GM12891 (cell line): ENCODE data around the gene F9.

Experiments used
- POLR2A ChIP-seq: IDR thresholded peaks from 2 replicates; pipeline ENCODE4 v1.6.1; 2011; ENCODE audit warnings: low read depth, low read length, control low read depth
- POLR2AphosphoS5 ChIP-seq: IDR thresholded peaks from 2 replicates; pipeline ENCODE4 v1.6.1; 2011; ENCODE audit warnings: low read depth, low read length, control low read depth
- POU2F2 ChIP-seq: IDR thresholded peaks from 2 replicates; pipeline ENCODE4 v1.6.1; 2011; ENCODE audit warnings: low read depth, mild to moderate bottlenecking, control low read depth, low read length, moderate library complexity

- TF ChIP-seq POLR2A = no peak
- no peak for TF ChIP-seq POLR2AphosphoS5
- no peak for TF ChIP-seq POU2F2
Measured at GRCh38 chrX:139566981-139567380, 36.4 kb downstream of the F9 start.
